HG03097 (cell line): ENCODE data around the gene NCEH1.
"Not testable (repeated sequence)": the region's sequence is repeated elsewhere in the genome, so short reads cannot be mapped to it uniquely, and the experiment has no call there.

Source experiments
- ATAC-seq: cut with Tn5 transposase; IDR thresholded peaks from one replicate; pipeline ENCODE4 v1.9.1; 2021; ENCODE audit not compliant: unreplicated experiment, low FRiP score

The NCEH1 gene, protein sequence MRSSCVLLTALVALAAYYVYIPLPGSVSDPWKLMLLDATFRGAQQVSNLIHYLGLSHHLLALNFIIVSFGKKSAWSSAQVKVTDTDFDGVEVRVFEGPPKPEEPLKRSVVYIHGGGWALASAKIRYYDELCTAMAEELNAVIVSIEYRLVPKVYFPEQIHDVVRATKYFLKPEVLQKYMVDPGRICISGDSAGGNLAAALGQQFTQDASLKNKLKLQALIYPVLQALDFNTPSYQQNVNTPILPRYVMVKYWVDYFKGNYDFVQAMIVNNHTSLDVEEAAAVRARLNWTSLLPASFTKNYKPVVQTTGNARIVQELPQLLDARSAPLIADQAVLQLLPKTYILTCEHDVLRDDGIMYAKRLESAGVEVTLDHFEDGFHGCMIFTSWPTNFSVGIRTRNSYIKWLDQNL

DNA sequence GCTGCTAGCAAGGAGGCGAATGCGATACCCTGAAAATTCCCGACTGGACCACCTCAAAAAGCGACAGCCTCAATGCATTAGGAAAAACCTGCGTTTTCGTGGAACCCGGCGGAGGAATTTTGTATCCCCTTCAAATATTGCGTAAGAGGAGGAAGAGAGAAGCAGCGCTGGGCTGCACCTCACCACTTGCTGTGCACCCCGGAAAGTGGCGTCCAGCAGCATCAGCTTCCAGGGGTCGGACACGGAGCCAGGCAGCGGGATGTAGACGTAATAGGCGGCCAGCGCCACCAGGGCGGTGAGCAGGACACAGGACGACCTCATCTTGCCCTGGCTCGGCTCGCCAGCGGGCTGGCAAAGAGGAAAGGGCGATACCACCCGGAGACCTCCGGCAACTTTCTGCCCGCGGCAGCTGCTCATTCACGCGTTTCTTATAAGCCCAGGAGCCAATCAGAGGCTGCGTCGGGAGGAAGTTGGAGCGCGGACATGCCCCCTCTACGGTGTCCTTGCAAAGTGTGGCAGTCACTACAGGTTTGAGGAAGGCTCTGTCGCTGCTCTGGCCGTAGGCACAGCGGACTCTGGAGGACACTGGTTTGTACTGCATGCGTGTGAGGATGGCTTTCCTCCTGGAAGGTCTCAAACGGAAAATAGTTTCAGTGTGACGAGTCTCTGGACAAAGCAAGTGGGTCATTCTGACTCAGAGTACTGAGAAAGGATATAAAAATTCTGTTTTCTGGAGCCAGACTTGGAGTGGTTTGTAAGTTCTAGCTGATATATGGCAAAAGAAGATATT lies at the start of gene NCEH1:
Gene NCEH1 (minus strand): TSS at position 404 of the 790 bp plus-strand sequence. CDS start 83 bp downstream, at position 321.
- peak; percentile 100 for ATAC-seq

- ATAC-seq = not testable (repeated sequence)
Observed at GRCh38 chr3:172760416-172760815, 49.5 kb upstream of the NCEH1 start.

DNA sequence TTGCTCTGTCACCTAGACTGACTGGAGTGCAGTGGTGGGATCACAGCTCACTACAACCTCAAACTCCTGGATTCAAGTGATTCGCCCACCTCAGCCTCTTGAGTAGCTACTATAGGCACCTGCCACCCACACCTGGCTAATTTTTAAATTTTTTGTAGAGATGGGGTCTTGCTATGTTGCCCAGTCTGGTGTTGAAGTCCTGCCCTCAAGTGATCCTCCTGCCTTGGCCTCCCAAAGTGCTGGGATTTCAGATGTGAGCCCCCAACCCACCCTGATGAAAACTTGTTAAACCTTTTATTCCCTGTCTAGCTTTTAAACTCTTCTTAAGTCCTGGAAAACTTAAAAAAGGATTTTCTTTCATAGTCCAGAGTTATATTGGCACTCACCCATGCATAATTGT lies 42.3 kb upstream of the NCEH1 start:
- no peak for ATAC-seq

DNA sequence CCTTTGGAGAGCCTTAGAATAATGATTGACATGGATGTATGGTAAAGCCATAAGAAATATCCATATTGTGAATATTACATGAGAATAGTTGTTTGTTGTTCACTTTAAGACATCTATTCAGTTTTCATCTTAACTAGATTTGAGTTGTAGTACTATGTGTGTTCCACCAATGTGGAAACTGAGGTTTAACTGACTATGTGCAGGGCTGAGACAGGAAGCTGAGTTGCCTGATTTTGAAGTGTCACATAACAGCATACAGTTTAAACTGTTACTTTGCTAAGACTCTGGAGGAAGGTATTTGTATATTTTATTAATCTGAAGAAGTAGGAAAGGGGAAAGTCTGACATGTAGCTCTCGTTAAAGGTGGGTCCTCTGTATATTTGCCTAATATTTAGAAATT lies 41.8 kb upstream of the NCEH1 start:
- ATAC-seq = no peak

GRCh38 chr3:172751175-172751704 lies 40.4 kb upstream of the NCEH1 start:
- no peak for ATAC-seq

DNA sequence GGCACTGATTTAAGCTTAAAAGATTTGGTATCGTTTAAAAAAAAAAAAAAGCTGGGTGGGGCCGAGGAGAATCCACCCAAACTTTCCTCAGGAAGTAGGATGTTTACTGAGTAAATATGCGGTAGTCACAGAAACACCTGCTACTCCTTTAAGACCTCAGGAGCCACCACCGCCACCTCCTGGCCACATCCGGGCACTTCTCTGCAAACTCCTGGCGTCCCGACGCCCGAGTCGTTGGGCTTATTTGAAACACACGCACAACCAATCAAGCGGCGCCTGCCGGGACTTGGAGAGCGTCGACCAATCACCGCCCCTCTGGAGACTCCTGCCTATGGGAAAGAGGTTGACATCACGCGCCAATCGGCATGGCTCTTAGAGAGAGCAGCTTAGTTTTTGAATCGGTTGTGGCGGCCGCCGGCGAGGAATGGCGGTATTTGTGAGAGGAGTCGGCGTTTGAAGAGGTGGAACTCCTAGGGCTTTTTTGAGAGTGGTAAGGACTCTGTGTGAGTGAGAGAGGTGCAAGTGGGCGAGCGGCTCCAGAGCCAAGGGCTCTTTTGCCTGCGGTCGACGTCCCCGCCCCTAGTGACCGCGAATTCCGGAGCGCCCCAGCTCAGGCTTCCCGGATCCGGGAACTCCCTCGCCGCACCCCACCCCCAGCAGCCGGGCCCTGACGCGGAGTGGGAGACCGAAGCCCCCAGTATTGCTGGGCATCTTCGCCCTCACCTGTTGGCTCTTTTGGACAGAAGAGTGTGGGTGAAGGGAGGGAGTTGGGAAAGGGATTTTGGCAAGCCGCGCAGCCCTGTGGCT lies 39.7 kb upstream of the NCEH1 start, which contains the start of gene ECT2:
Gene ECT2 (plus strand): TSS at position 359 of the 807 bp plus-strand sequence. CDS start 3,805 bp downstream, outside the sequence.
- ATAC-seq = peak; percentile 98

DNA sequence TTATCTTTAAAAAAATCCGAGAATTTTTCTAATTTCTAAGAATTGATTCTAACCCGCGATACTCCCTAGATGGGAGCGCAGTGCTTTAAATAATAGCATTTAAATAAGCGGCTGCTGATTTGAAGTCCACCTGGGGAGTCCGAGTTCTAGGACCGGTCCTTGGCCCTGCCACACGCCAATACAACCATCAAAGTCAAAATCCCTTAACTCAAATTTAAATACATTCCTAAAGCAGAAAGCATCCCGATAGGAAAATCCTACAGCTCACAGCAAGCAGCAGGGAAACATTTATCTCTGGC lies 39.2 kb upstream of the NCEH1 start:
- ATAC-seq = no peak

DNA sequence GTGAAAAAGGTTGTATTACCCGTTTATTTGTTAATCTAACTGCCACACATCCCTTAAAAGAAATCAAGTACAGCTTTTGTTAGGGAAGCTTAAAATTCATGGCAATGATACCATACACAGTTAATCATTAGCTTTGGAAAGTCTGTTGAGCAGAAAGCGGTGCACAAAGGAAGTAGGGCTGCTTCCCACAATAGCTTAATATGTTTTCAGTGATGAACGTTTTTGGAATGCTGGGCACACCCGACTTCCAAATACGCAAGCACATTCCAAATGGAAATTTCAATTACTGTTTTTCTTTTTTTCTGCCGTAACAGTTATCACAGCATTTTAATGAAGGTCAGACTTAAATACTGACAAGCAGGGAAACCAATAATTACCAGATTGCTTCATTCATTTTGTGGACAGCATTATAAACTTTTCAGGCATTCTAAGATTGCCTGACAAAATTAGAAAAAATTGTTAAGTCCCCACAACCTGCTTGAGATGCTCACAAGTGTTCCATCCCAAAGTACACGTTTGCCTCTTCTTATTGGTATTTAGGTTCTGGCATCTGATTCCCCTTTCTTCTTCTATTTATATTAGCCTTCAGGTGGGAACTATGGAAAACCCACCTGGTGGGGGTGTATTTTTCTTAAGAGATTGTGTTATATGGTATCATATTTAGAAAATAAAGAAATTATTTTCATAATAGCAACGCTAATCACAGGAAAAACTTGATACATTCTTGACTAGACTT lies 38.5 kb upstream of the NCEH1 start:
- ATAC-seq = no peak

GRCh38 chr3:172746475-172746874 lies 35.6 kb upstream of the NCEH1 start:
- no peak for ATAC-seq

DNA sequence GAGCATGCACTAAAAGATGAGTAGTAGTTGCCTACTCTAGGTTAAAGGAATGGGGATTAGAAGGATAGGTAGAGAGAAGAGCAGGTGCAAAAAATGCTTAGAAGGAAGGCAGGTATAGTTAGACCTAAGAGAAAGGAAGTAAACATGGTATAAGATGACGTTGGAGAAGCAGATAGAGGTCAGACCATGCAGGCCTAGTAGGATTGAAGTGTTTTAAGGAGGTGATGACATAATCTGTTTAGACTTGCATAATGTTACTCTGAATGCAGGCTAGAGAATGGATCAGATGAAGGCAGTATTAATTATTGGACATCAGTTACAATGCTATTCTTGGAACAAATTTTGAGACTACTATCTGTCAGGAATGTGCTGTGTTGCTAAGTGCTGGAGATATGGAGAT lies 28.6 kb upstream of the NCEH1 start:
- ATAC-seq = no peak

DNA sequence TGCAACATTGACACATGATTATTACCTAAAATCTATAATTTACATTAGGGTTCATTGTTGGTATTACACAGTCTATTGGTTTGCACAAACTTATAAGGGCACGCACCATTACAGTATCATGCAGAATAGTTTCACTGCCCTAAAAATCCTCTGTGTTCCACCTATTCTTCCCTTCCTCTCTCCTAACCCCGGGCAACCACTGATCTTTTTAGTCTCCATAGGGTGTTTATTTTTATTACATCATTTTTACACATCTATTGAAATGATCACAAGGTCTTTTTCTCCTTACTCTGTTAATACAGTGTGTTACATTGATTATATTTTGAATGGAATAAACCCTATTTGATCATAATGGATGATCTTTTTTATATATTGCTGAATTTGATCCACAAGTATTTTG lies 24.1 kb upstream of the NCEH1 start:
- no peak for ATAC-seq

- no peak for ATAC-seq
Observed at GRCh38 chr3:172726380-172726779, 15.5 kb upstream of the NCEH1 start.

DNA sequence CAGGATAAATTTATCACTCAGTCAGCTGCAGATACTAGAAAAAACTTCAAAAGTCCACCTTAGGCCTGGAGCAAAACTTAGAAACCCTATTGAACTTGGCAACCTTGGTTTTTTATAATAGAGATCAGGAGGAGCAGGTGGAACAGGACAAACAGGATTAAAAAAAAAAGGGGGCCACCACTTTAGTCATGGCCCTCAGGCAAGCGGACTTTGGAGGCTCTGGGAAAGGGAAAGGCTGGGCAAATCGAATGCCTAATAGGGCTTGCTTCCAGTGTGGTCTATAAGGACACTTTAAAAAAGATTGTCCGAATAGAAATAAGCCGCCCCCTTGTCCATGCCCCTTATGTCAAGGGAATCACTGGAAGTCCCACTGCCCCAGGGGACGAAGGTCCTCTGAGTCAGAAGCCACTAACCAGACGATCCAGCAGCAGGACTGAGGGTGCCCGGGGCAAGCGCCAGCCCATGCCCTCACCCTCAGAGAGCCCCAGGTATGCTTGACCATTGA lies 11.7 kb upstream of the NCEH1 start:
- not testable (repeated sequence) for ATAC-seq

- ATAC-seq = no peak
Observed at GRCh38 chr3:172717493-172718088, 6.7 kb upstream of the NCEH1 start.

- ATAC-seq = no peak
Observed at GRCh38 chr3:172716476-172716875, 5.6 kb upstream of the NCEH1 start.

DNA sequence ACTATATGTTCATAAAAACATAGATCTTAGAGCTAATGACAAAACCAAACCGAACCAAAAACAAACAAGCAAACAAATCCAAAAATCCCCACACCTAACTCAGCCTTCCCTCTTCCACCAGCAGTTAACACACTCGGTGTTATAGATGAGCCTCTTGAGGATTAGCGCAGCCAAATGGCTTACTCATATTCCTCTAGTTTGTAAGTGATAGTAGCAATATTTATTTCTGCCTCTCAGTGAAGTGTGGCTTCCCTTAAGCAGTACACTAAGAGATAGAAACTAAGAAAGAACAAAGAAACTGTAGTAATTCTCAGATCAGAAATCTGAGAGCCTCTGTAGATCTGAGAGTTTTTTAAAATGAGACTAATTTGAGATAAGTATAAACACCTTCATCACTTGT lies 2.4 kb upstream of the NCEH1 start:
- no peak for ATAC-seq

DNA sequence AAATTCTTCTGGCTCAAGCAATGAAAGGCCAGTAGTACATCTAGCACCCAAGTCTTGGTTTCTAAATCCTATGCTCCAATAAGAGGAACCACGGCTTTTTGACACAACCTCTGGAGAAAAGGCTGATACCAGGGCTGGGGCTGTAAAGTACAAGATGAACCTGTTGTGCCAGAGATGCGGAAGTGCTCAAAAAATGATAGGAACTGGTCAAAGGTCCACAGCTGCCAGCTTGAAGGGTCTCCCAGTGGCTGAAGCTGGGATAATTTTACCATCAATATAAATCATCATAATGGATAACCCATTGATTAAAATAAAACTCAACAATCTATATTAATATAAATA lies 558 bp upstream of the NCEH1 start:
- no peak for ATAC-seq

DNA sequence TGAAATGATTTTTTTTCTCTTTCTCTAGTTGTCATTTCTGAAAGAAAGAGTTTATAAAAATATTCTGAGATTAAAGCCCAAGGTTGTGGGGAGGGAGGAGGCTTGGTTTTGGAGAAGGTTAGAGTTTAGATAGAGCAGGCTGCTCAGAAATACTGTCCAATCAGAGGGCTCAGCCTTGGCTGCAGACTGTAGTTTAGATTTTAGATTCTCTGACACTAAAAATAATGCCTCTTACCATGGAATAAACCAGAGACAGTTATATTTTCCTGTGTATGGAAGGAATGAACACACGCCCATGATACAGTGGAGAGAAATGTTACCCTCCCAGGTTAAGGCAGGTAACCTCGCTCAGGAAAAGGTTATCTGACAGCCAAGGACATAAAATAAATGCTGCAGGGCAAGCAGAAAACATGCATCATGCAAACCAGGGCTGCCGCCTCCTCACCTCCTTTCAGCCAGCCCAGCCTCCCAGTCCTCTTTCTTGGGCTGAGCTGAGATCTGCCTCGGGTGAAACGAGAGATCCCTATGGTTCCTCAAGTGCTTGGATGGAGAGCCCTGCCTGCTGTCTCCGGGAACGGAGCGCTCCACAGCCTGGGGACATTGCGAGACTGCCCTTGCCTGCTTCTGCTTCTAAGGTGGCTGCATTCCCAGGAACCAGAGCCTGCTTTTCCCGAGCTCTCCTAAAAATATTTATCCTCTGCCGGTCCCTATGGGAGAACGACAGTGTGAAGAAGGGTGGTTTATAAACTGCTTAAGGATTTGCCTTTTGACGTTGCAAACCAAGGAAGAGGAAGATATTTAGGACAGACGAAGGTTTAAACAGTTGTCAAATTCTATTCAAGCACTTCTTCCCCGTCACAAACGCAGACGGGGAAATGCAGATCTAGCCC lies 848 bp downstream of the NCEH1 start:
- peak; percentile 1 for ATAC-seq
